Activated naive CD8-positive, alpha-beta T cell treated with anti-CD3 and anti-CD28 coated beads, Interleukin-2, amount 50 U/mL, for 24 hours (primary cell): ENCODE results near the gene TXN.
"Not testable (repeated sequence)": the region's sequence is repeated elsewhere in the genome, so short reads cannot be mapped to it uniquely, and the experiment has no call there.

ENCODE experiments used
- ATAC-seq: fragments of 150-1000 bp; cut with Tn5 transposase; one replicate; pipeline ENCODE4 v1.10.0; 2021
- DNase-seq: peaks from one replicate; pipeline ENCODE4 v3.0.0; 2021
- H3K27ac Mint-ChIP-seq: one replicate; pipeline ENCODE4 v1.8.0; 2021; ENCODE audit warnings: mild to moderate bottlenecking, mixed read lengths
- H3K27me3 Mint-ChIP-seq: one replicate; pipeline ENCODE4 v1.8.0; 2021; ENCODE audit warnings: mixed read lengths
- H3K36me3 Mint-ChIP-seq: one replicate; pipeline ENCODE4 v1.8.0; 2021; ENCODE audit warnings: low read depth, mixed read lengths
- H3K4me1 Mint-ChIP-seq: one replicate; pipeline ENCODE4 v1.8.0; 2021; ENCODE audit warnings: mixed read lengths
- H3K4me3 Mint-ChIP-seq: one replicate; pipeline ENCODE4 v1.8.0; 2021; ENCODE audit warnings: mild to moderate bottlenecking, moderate library complexity, mixed read lengths
- H3K9me3 Mint-ChIP-seq: one replicate; pipeline ENCODE4 v1.8.0; 2021; ENCODE audit warnings: mixed read lengths

The TXN gene

GRCh38 chr9:110207071-110207641 lies 49.2 kb downstream of the TXN start:
- Mint-ChIP-seq H3K9me3 (no peaks in the 10 kb centered on the region), H3K4me1 (no peaks in the 10 kb centered on the region), H3K36me3 (no peaks in the 10 kb centered on the region), H3K4me3 (no peak overlapping the region), H3K27me3 (no peaks in the 10 kb centered on the region), H3K27ac (no peak overlapping the region)
- ATAC-seq (no peak), DNase-seq (no peak)

- H3K4me1 Mint-ChIP-seq = no peaks in the 10 kb centered on the region
- no peaks in the 10 kb centered on the region for H3K36me3 Mint-ChIP-seq
- H3K9me3 Mint-ChIP-seq = no peaks in the 10 kb centered on the region
- H3K27ac Mint-ChIP-seq = no peak overlapping the region
- no peak overlapping the region for H3K4me3 Mint-ChIP-seq
- no peak for ATAC-seq
- DNase-seq = no peak
- H3K27me3 Mint-ChIP-seq = peaks cover 2% of the 10 kb centered on the region
Observed at GRCh38 chr9:110206389-110206788, 49.9 kb downstream of the TXN start.

- H3K4me3 Mint-ChIP-seq, H3K4me1 Mint-ChIP-seq, ATAC-seq, H3K9me3 Mint-ChIP-seq, H3K27me3 Mint-ChIP-seq, DNase-seq, H3K36me3 Mint-ChIP-seq, H3K27ac Mint-ChIP-seq: not testable (repeated sequence)
Observed at GRCh38 chr9:110205612-110206011, 50.7 kb downstream of the TXN start.

GRCh38 chr9:110202232-110202631 lies 54.1 kb downstream of the TXN start:
- no peaks in the 10 kb centered on the region for H3K4me1 Mint-ChIP-seq
- H3K4me3 Mint-ChIP-seq = no peak overlapping the region
- peaks cover 3% of the 10 kb centered on the region for H3K27me3 Mint-ChIP-seq
- ATAC-seq (no peak), DNase-seq (no peak)
- no peaks in the 10 kb centered on the region for H3K36me3 Mint-ChIP-seq
- no peaks in the 10 kb centered on the region for H3K9me3 Mint-ChIP-seq
- no peak overlapping the region for H3K27ac Mint-ChIP-seq

GRCh38 chr9:110199643-110200042 lies 56.7 kb downstream of the TXN start:
- Mint-ChIP-seq H3K27ac (no peak overlapping the region), H3K27me3 (peaks cover 3% of the 10 kb centered on the region), H3K36me3 (no peaks in the 10 kb centered on the region), H3K9me3 (no peaks in the 10 kb centered on the region), H3K4me3 (no peak overlapping the region), H3K4me1 (no peaks in the 10 kb centered on the region)
- ATAC-seq = no peak
- DNase-seq = no peak

GRCh38 chr9:110198357-110198756 lies 58.0 kb downstream of the TXN start:
- Mint-ChIP-seq H3K4me1 (no peaks in the 10 kb centered on the region), H3K27me3 (peaks cover 3% of the 10 kb centered on the region), H3K27ac (no peak overlapping the region), H3K4me3 (no peak overlapping the region), H3K36me3 (no peaks in the 10 kb centered on the region), H3K9me3 (no peaks in the 10 kb centered on the region)
- no peak for ATAC-seq
- DNase-seq = no peak

- no peak for DNase-seq
- no peak for ATAC-seq
- Mint-ChIP-seq H3K4me1 (no peaks in the 10 kb centered on the region), H3K27me3 (peaks cover 3% of the 10 kb centered on the region), H3K4me3 (no peak overlapping the region), H3K36me3 (no peaks in the 10 kb centered on the region), H3K9me3 (no peaks in the 10 kb centered on the region), H3K27ac (no peak overlapping the region)
Observed at GRCh38 chr9:110197330-110198187, 58.7 kb downstream of the TXN start.

- not testable (repeated sequence) for ATAC-seq, H3K27me3 Mint-ChIP-seq, DNase-seq, H3K9me3 Mint-ChIP-seq, H3K4me1 Mint-ChIP-seq, H3K4me3 Mint-ChIP-seq, H3K27ac Mint-ChIP-seq, H3K36me3 Mint-ChIP-seq
Observed at GRCh38 chr9:110196084-110196499, 60.2 kb downstream of the TXN start.
